ENCODE data around the gene CAMK2A. TPM values are rescaled to one million over a fixed set of nuclear protein-coding genes. Genes with fewer than 3 reads are reported as not detected.

CAMK2A gene
- total RNA-seq, 1 experiment from 2014 or later, result 0.33 TPM

GRCh38 chr5:150217873-150218692 is 71.5 kb downstream of the CAMK2A start:
- no peak overlapping the region for H3K4me2 ChIP-seq (ENCODE audit: insufficient read depth, insufficient read length, low read length)
- H3K4me3 Mint-ChIP-seq, result no peak overlapping the region
- no peak overlapping the region for H3K9ac ChIP-seq (ENCODE audit: extremely low read depth, insufficient read length, low read length)
- H4K91ac ChIP-seq (ENCODE audit: insufficient read length, low read depth, low read length), result no peak overlapping the region
- TF ChIP-seq, protein P1, sequence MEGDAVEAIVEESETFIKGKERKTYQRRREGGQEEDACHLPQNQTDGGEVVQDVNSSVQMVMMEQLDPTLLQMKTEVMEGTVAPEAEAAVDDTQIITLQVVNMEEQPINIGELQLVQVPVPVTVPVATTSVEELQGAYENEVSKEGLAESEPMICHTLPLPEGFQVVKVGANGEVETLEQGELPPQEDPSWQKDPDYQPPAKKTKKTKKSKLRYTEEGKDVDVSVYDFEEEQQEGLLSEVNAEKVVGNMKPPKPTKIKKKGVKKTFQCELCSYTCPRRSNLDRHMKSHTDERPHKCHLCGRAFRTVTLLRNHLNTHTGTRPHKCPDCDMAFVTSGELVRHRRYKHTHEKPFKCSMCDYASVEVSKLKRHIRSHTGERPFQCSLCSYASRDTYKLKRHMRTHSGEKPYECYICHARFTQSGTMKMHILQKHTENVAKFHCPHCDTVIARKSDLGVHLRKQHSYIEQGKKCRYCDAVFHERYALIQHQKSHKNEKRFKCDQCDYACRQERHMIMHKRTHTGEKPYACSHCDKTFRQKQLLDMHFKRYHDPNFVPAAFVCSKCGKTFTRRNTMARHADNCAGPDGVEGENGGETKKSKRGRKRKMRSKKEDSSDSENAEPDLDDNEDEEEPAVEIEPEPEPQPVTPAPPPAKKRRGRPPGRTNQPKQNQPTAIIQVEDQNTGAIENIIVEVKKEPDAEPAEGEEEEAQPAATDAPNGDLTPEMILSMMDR (conservative IDR thresholded peaks at IDR 0.05), result peak; percentile 97
- no peak overlapping the region for H2AK5ac ChIP-seq (ENCODE audit: insufficient read length, low read length)
- H2BK5ac ChIP-seq (ENCODE audit: insufficient read length, low read length), result no peak overlapping the region
- H3K36me3 Mint-ChIP-seq (ENCODE audit: insufficient read depth in 1 of 3, low read depth in 3 of 3), result no peaks in the 10 kb centered on the region; a peak in 1 of 7 replicates
- no peak overlapping the region for H4K8ac ChIP-seq (replicated peaks; ENCODE audit: insufficient read length, low read depth, low read length)
- no CpG with 5 or more reads among the region's 10 CpGs for WGBS (ENCODE audit: extremely low coverage, insufficient read length, low lambda C conversion rate)
- peaks cover 7 to 9% of the 10 kb centered on the region in 2 experiments; a peak in 2 of 4 replicates for H3K4me1 Mint-ChIP-seq
- no peak overlapping the region for H3K18ac ChIP-seq (ENCODE audit: insufficient read length, low read depth, low read length)
- no peak overlapping the region for H3K14ac ChIP-seq (ENCODE audit: insufficient read depth, low read length)
- no peak overlapping the region for H3K4ac ChIP-seq (ENCODE audit: low read depth, low read length)
- no peak overlapping the region for H2BK12ac ChIP-seq (ENCODE audit: insufficient read length, low read depth, low read length)
- H3K23ac ChIP-seq (ENCODE audit: insufficient read length, low read depth, low read length), result no peak overlapping the region
- H4K20me1 ChIP-seq (ENCODE audit: control insufficient read depth, insufficient read depth, insufficient read length), result no peaks in the 10 kb centered on the region
- peaks cover 36% of the 10 kb centered on the region for H3K27me3 Mint-ChIP-seq (ENCODE audit: low read depth)
- no peak overlapping the region for H2AFZ ChIP-seq (ENCODE audit: low read length)
- no peak overlapping the region for H4K5ac ChIP-seq (ENCODE audit: insufficient read length, low read depth, low read length)
- H3K23me2 ChIP-seq (ENCODE audit: insufficient read length, low read depth, low read length, poor library complexity, severe bottlenecking), result no peaks in the 10 kb centered on the region
- H3K56ac ChIP-seq (ENCODE audit: insufficient read length, low read depth, low read length), result no peak overlapping the region
- no peaks in the 10 kb centered on the region for H3K9me3 Mint-ChIP-seq
- H3K79me2 ChIP-seq (ENCODE audit: insufficient read depth, low read length), result no peaks in the 10 kb centered on the region
- no peak overlapping the region for H2BK15ac ChIP-seq (ENCODE audit: low read depth, low read length)
- 0 out of 2 replicates have a peak, but pooled peaks cover 1% of the 10 kb centered on the region for H3K27me3 ChIP-seq (ENCODE audit: insufficient read depth, low read length)
- no peak overlapping the region for H3T11ph ChIP-seq (ENCODE audit: low read length)
- no peak overlapping the region for H2BK120ac ChIP-seq (ENCODE audit: low read depth, low read length, poor library complexity, severe bottlenecking)
- H3K79me1 ChIP-seq (ENCODE audit: insufficient read depth, low read depth, low read length, poor library complexity, severe bottlenecking), result no peaks in the 10 kb centered on the region
- H2BK20ac ChIP-seq (ENCODE audit: low read depth, low read length, poor library complexity, severe bottlenecking), result no peak overlapping the region
- H3K9me3 ChIP-seq (ENCODE audit: control insufficient read depth, low read depth, low read length), result no peaks in the 10 kb centered on the region
- H3K27ac Mint-ChIP-seq, result no peak overlapping the region
- H3K27ac ChIP-seq (ENCODE audit: insufficient read length, low read depth, low read length), result no peak overlapping the region
- DNase-seq, result peak; percentile 89
- H3K4me1 ChIP-seq (ENCODE audit: insufficient read depth, low read length), result no peaks in the 10 kb centered on the region; the same call in 1 of the 2 replicates

Data from H9 (cell line).